Measurements from ENCODE around the gene ZNF215.

- TF ChIP-seq POLR2AphosphoS5 (IDR thresholded peaks at IDR 0.05) (no peak), EP300 (IDR thresholded peaks at IDR 0.05; ENCODE audit: low read depth) (no peak), POLR2A (IDR thresholded peaks at IDR 0.05) (no peak)
Observed at GRCh38 chr11:6995703-6996102, 69.5 kb downstream of the ZNF215 start.
